ENCODE measurements around the gene RHOXF1.
"Not testable (repeated sequence)": the region's sequence is repeated elsewhere in the genome, so short reads cannot be mapped to it uniquely, and the experiment has no call there.

RHOXF1 gene, protein sequence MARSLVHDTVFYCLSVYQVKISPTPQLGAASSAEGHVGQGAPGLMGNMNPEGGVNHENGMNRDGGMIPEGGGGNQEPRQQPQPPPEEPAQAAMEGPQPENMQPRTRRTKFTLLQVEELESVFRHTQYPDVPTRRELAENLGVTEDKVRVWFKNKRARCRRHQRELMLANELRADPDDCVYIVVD

DNA sequence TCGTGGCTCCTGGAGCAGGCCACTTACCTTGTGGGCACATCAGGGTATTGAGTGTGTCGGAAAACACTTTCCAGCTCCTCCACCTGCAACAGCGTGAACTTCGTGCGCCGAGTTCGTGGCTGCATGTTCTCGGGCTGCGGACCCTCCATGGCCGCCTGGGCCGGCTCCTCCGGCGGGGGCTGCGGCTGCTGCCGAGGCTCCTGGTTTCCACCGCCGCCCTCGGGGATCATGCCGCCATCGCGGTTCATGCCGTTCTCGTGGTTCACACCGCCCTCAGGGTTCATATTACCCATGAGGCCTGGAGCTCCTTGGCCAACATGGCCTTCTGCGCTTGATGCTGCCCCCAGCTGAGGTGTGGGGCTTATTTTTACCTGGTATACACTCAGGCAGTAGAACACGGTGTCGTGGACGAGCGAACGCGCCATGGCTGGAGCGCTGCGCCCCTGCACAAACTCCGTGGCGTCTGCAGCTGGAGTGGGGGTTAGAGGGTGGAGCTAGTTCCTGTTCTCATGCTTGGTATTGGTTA is at the start of gene RHOXF1:
RHOXF1 (minus strand) TSS at position 476 of the 526 bp plus-strand sequence; CDS start at position 425, 51 bp downstream.
- no peak for DNase-seq (ENCODE audit: low read depth, low spot score)

DNA sequence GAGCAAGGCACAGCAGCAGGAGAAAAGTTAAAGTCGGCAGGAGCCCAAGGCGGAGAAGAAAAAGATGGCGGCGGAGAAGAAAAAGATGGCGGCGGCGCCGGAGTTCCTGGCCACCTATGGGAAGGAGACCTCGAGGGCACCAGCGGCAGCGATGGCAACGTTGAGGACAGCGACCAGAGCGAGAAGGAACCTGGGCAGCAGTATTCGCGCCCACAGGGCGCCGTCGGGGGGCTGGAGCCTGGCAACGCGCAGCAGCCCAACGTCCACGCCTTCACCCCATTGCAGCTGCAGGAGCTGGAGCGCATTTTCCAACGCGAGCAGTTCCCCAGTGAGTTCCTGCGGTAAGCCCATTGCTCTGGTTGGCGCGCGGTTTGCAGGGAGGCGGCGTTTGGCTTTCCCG is 43.4 kb upstream of the RHOXF1 start:
- DNase-seq (ENCODE audit: low read depth, low spot score), result not testable (repeated sequence)

DNA sequence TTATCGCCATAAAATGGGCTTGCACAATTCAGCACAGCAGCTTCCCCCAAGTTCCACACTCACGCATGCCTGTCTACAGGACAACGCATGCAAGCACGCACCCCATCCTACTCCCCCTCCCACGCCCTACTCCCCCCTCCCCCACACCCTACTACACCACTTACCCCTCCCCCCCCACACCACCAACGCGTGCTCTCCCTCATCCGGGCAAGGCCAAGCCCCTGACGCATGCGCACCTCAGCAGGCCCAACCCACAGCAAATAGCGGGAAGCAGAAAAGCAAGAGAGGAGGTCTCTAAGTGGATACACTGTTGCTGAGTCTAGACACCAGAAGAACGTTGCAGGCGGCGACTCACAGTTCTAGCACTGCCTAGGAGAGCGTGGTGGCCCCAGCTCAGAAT is 42.6 kb upstream of the RHOXF1 start, which contains the start of gene RHOXF2:
RHOXF2 (plus strand) TSS at position 301 of the 400 bp plus-strand sequence. CDS start 138 bp downstream, outside the sequence.
- DNase-seq (ENCODE audit: low read depth, low spot score), result not testable (repeated sequence)

DNA sequence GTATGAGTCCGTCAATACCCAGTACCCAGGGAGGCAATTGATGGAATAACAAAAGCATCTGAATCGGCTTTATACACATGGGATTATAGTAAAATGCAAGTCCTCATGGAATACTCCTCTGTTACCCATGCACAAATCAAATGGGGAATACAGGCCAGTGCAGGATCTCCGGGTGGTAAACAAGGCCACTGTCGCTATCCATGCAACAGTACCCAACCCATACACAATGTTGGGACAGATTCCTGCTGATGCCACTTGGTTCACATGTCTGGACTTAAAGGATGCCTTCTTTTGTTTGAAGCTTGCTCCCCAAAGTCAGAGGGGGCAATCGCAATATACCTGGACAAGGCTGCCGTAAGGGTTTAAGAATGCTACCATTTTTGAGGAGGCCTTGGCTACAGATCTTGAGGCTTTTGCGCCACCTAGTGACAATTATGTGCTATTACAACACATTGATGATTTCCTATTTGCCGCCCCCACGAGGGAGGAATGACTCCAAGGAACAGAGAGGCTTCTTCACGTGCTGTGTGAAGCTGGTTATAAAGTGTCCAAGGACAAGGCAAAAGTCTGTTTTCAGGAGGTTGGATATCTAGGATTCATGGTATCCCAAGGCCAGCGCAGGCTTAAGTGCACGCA is 34.5 kb upstream of the RHOXF1 start:
- not testable (repeated sequence) for DNase-seq (ENCODE audit: low read depth, low spot score)

DNA sequence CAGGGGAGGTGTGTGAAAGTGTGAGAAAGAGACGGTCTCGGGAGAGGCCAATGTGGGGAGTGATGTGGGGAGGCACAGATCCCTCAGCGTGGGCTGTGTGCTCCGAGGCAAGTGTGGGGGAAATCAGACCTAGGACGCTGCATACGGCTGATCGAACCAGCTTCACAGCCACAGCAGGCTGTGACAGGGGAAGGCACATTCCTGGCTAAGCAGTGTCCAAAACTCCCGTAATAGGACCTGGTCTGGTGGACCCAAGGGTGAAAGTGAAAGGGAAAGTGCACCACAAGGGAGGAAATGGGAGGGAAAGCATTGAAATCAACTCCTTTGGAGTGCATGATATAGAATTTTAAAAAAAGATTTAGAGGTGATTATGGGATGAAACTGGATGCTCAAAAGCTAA is 31.8 kb upstream of the RHOXF1 start:
- DNase-seq (ENCODE audit: low read depth, low spot score), result no peak

DNA sequence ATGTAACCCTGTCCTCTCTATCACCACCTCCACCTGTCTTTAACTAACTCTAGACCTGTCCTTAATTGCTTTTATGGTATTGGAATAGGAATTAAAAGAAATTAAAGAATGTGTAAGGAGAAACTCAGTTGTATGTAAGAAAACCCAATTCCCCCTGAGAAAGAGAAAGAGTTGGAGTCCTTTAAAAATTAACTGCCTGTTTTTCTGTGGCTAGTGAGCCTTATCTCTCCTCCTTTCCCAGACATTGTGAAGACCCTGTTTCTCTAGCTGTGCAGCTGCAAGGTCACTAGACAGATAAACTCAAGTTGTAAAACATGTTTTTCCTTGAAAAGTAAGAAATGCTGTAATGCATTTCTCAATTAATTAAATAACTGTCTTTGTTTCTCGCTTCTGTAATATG is 30.6 kb upstream of the RHOXF1 start:
- DNase-seq (ENCODE audit: low read depth, low spot score), result not testable (repeated sequence)

DNA sequence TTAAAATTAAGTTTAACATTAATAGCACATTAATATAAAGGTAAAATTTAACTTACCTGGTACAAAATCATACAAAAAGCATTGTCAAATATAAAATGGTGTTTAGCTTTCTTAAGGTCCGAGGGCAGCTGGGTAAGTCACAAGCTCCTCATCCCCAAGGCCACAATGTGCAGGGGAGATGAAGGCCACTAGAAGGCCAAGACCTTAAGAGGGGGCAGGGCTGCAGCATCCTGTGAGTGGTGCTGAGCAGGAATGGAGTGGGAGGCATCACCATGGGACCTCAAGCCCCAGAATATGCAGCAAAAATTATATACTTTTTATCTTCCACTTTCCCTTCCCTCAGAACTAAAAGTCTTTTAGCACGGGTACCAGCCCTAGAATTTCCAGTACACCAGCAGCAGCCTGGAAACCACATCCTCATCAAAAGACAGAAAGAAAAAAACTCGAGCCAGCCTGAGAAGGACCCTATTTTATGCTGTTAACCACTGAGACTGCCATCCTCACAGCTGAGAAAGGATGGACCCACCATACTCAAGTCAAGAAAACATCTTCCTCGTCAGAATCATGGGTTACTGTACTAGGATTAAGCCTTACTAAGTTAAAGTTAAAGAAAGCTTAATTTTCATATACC is 29.7 kb upstream of the RHOXF1 start:
- DNase-seq (ENCODE audit: low read depth, low spot score), result no peak

DNA sequence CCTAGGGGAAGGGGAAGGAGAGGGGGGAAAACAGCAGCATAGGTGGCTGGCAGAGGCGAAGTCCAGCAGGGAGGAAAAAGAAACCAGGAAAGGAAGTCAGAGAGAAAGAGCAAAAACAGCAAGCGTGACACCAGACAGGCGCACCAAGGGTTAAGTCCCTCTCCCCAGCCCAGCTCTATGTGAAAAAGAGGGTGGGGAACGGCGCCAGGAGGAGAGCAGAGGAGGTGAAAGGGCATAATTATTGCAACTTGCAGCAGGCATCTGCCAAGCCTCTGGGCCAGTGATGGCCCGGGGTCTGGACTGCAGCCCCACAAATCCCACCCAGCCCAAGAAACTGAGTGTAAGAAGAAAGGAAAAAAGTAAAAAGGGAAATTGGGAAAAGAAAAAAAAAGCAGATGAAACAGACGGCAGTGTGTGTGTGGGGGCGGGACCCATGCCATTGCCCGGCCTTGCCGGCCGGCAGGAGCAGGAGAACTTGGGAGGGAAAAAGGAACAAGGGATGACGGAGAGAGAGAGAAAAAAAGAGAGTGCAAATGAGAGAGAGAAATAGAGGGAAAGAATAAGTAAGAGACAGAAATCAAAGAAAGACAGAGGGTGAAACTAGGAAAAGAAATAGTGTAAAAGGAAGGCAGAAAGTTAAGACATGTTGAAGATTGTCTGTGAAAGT is 28.6 kb upstream of the RHOXF1 start:
- no peak for DNase-seq (ENCODE audit: low read depth, low spot score)

DNA sequence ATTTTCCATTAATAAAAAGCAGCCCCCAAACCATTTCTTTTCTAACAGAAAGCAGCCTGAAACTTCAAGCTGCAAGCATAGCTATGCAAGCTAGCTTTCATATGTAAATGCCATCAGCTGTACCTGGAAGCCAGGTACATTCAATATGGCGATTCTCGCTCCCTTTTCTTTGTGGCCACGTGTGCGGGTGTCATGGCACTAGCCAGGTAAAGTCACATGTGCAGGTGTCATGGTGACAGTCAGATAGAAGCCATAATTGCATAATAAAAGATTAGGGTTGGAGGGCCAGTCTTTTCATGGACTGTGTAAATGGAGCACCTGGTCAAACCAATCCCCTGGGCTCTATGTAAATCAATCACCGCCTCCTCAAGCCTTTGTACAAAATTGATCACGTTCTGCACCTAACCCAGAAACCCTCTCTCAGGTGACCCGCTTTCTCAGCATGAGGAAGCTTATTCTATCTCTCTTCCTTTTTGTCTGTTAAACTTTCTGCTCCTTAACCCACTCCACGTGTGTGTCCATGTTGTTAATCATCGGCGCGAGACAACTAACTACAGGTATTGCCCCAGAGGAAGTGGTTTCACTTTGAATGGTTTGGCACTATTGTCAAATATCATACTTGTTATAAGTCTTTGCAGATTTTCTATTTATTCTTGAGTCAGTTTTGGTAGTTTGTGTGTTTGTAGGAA is 24.7 kb upstream of the RHOXF1 start:
- no peak for DNase-seq (ENCODE audit: low read depth, low spot score)

DNA sequence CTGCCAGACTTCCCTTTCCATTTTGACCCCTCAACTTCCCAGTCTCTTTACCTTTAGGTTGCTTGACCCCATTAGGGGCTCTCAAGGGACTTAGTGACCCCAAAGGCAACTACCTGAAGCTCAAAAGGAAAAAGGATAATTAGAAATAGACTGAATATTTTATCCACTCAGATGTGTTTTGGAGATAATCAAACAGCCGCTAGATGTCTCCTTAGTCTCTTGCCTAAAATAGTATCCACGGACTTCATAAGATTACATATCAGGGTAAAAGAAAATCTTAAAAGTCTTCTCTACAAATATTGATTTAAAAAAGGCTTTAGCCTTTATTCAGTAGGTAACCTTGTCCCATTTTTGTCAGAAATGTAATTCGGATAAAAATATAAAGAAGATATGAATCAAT is 21.7 kb upstream of the RHOXF1 start:
- DNase-seq (ENCODE audit: low read depth, low spot score), result no peak

DNA sequence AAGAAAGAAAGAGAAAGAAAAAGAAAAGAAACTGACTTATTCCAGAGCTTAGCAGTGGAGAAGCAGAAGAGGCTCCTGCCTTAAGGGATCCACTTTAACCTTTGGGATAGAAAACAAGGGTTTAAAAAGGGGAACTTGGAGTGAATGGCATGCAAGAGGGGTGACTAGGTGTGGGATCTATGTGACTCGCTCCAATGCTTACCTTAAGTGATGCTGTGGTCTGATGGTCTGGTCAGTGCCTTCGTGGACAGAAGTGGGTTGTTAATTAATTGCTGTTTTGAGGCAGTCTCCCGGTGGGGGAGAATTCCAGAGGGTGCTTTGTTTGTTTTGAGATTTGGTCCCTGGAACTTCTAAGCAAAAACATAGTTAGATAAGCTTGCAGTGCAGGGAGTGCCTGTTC is 21.1 kb upstream of the RHOXF1 start:
- no peak for DNase-seq (ENCODE audit: low read depth, low spot score)

DNA sequence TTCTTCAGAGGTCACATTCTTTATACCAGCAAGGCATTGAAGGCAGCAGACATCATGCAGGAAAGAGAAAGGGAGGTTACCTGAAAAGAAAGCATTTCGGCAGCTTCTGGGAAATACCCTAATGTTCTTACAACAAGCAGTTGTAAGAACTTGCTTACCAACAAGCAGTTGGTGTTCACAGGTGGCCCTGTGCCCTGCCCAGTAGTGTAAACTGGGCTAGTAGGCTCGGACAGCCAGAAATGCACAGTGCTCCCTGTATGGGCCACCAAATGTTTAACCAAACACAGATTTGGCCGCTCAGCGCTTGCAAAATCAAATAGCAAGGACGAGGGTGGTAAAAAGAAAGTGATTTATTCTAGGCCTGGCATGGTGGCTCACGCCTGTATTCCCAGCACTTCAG is 20.4 kb upstream of the RHOXF1 start:
- DNase-seq (ENCODE audit: low read depth, low spot score), result no peak

DNA sequence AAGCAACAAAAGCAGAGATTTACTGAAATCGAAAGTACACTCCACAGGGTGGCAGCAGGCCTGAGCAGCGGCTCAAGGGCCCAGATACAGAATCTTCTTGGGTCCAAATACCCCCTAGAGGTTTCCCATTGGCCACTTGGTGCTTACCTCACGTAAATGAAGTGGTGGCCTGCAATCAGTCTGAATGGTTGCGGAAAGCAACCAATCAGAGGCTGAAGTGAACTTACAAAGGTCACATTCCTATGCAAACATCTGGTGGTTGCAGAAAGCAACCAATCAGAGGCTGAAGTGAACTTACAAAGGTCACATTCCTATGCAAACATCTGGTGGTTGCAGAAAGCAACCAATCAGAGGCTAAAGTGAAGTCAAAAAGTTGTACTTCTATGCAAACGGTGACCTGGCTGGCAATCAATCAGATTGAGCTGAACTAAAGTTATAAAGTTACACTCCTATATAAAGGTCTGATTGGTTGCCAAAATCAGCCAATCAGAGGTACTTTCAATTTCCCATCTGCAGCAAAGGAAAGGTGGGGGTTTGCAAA is 12.7 kb upstream of the RHOXF1 start:
- DNase-seq (ENCODE audit: low read depth, low spot score), result not testable (repeated sequence)

DNA sequence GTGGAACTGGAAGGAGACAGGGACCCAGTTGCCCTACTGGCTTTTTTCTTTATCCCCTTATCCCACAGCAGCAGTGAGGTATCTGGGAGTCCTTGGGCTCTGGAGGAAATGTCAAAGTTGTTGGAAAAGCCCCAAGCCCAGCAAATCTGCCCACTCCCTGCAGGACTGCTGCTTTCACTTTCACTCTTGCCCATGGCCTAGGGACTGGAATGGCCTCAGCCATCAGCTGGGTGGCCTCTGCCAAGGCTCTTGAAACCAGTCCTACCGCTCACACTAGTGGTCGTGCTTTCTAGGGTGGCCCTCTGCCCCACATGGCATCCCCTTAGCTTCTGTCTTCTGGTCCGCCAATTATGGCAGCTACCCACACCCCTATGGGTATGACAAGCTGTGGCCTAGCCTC is 9.7 kb upstream of the RHOXF1 start:
- DNase-seq (ENCODE audit: low read depth, low spot score), result no peak

DNA sequence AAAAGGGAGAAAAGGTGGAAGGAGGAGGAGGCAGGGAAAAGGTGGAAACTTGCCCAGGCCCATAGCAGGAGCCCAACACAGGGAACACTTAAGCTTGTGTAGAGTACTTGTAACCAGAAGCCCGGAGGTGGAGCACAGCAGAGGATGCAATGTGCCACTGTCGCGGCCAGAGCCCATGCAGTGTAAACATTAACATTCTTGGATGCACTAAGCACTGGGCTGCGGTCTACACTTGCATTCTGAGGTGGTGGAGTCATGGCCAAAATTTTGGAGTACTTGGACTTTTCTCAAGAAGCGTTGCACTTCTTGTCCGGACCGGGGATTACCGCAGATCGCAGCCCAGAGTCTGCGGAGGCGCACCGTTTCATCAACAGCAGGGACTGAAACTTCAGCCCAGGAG is 4.5 kb upstream of the RHOXF1 start:
- no peak for DNase-seq (ENCODE audit: low read depth, low spot score)

DNA sequence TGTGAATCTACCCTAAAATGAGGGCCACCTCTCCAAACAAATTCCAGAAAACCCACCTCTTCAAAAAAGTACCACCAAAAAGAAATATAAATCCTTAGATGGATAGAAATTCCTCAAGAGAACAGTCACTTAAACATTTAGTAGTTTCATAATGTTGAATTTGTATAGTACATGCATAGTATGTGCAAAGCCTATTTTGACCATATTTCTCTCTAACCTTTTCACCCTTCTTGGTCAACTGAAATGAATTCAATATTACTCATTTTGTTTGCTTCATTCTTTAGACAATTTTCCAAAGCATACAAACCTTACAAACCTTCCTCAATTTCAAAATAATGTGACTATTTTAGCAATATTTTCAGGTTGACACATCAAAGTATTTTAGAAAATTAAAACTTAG is 4.1 kb downstream of the RHOXF1 start:
- no peak for DNase-seq (ENCODE audit: low read depth, low spot score)

DNA sequence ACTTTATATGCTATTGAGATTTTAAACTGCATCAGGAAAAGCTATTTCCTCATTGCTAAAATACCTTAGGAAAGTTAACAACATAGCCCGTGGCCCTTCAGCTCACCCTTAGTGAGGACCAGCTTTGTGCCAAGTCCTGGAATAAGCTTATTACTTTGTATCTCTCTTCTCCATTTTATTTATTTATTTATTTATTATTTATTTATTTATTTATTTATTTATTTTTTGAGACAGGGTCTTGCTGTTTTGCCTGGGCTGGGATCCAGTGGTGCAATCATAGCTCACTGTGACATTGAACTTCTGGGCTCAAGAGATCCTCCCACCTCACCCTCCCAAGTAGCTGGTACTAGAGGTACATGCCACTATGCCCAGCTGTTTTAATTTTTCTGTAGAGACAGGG is 6.3 kb downstream of the RHOXF1 start:
- no peak for DNase-seq (ENCODE audit: low read depth, low spot score)

DNA sequence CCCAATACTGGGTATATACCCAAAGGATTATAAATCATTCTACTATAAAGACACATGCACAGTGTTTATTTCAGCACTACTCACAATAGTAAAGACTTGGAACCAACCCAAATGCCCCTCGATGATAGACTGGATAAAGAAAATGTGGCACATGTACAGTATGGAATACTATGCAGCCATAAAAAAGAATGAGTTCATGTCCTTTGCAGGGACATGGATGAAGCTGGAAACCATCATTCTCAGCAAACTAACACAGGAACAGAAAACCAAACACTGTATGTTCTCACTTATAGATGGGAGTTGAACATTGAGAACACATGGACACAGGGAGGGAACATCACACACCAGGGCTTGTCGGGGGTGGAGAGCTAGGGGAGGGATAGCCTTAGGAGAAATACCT is 11.0 kb downstream of the RHOXF1 start:
- DNase-seq (ENCODE audit: low read depth, low spot score), result not testable (repeated sequence)

DNA sequence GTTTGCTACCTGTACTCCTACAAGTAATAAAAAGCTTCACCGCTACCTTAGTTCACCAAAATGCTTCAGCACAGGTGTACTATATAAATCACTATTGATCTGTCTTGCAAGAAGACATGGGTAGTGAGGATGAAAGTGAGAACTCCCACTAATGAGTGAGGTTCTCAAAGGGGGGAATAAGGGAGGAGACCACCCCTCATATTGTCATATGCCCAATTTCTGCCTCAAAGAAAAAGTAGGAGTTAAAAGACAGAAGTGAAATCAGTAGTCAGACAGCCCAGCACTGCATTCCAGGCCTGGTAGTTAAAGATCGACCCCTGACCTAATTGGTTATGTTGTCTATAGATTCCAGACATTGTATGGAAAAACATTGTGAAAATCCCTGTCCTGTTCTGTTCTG is 14.7 kb downstream of the RHOXF1 start:
- DNase-seq (ENCODE audit: low read depth, low spot score), result not testable (repeated sequence)

DNA sequence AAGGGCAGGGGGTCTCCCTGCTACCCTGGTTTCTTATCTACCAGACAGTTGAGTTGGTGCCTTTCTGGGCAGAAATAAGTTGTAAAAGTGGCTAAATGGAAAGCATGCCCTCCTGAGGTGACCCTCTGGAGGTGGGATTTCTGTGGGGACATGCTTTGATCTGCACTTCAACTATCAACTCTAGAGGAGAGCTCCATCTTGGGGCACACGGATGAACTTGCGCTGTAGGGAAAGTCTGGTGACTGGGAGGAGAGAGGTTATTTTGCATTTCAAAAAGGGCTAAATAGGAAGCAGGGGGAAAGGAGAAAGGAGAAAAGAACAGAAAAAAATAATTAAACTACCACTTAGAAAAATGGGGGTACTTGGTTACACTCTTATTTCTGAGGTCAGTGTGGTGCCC is 25.5 kb downstream of the RHOXF1 start:
- DNase-seq (ENCODE audit: low read depth, low spot score), result no peak

DNA sequence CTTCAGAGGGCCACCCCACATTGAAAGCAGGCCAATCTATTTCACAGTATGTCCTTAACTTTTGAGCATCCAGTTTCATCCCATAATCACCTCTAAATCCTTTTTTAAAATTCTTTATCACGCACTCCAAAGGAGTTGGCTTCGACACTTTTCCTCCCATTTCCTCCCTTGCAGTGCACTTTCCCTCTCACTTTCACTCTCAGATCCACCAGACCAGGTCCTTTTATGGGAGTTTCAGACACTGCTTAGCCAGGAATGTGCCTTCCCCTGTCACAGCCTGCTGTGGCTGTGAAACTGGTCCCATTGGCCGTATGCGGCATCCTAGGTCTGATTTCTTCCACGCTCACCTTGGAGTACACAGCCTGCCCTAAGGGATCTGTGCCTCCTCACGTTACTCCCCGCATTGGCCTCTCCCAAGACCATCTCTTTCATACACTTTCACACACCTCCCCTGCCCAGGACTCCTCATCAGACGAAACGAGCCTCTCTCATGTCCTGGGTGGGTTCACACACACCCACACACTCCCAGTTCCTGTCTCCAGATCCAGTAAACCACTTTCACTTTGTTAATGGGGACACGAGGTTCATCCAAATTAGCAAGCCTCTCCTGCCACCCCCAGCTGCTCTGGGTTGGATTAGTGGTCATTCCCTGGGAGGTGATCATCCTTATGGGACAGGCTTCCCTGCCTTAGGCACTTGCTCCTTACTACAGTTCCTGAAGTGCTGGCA is 28.3 kb downstream of the RHOXF1 start:
- DNase-seq (ENCODE audit: low read depth, low spot score), result no peak

Measured in brain pericyte (primary cell).